ENCODE measurements around the gene ZMIZ1. TPM values are rescaled to one million over a fixed set of nuclear protein-coding genes. Genes with fewer than 3 reads are reported as not detected.

ZMIZ1 gene
- total RNA-seq, 1 donor from 2014 or later, result 173 TPM

- peaks cover 16% of the 10 kb centered on the region for H3K4me1 Mint-ChIP-seq
- DNase-seq (ENCODE audit: low spot score in 2 of 2, unreplicated experiment in 2 of 2), result peak in 1 of 2 experiments; percentile 13
- no peaks in the 10 kb centered on the region for H3K9me3 Mint-ChIP-seq
- no peak overlapping the region for H3K27ac Mint-ChIP-seq
- no peak overlapping the region for H3K4me3 Mint-ChIP-seq
- peaks cover 5% of the 10 kb centered on the region for H3K36me3 Mint-ChIP-seq
- no peaks in the 10 kb centered on the region for H3K27me3 Mint-ChIP-seq (ENCODE audit: low read depth)
- no peak for TF ChIP-seq CTCF (IDR thresholded peaks at IDR 0.05; ENCODE audit: unreplicated experiment)
These were observed 277.2 kb downstream of the ZMIZ1 start for GRCh38 chr10:79346012-79346340.

DNA sequence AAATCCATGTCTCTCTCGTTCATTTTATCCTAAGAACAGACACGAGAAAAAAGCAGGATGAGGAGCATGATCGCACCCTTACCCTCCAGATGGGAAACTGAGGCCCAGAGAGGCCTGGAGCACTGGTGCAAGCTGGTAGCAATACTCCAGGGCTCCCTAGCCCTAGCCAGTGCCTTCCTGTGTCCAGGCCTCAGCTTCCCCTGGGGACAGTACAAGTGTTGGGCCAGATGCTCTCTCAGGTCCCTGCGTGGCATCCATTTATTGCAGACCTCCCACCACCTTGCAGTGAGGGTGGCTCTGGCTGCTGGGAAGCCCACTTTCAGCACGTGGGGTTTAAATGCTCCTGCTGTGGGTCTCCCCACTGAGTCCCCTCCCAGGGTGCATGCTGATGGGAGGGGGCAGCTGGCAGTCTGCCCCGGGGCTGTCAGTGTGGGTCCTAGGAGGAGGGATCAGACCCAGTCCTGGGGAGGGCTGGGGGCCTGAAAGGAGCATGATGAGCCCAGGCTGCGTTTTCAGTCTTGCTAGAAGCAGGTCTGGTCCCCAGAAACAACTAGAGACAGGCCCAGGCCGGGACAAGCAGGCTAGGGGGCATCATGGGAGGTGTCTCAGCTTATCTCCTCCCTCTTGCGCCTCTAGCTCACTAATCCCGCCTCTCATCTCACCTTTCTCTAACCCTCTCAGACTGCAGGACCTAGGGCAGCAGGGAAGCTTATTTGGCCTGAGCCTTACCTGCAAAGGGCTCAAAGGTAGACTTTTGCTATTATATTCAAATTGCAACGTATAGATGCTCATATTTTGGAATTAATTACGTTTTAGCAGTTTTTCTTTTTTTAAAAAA, 277.8 kb downstream of the ZMIZ1 start:
- TF ChIP-seq CTCF (IDR thresholded peaks at IDR 0.05; ENCODE audit: unreplicated experiment), result no peak
- H3K36me3 Mint-ChIP-seq, result peaks cover 5% of the 10 kb centered on the region
- H3K27ac Mint-ChIP-seq, result no peak overlapping the region
- DNase-seq (ENCODE audit: low spot score in 2 of 2, unreplicated experiment in 2 of 2), result peak in 1 of 2 experiments; percentile 34
- H3K4me1 Mint-ChIP-seq, result peaks cover 16% of the 10 kb centered on the region
- H3K4me3 Mint-ChIP-seq, result peak overlapping the region; percentile 39
- H3K9me3 Mint-ChIP-seq, result no peaks in the 10 kb centered on the region
- H3K27me3 Mint-ChIP-seq (ENCODE audit: low read depth), result no peaks in the 10 kb centered on the region

- Mint-ChIP-seq H3K4me1 (peaks cover 14% of the 10 kb centered on the region), H3K36me3 (peaks cover 8% of the 10 kb centered on the region), H3K27ac (peak within 1 kb of the TSS; percentile 39), H3K27me3 (ENCODE audit: low read depth) (no peaks in the 10 kb centered on the region), H3K9me3 (no peaks in the 10 kb centered on the region), H3K4me3 (peak within 1 kb of the TSS; percentile 69)
- peak; percentile 88 to 96 for DNase-seq (ENCODE audit: low spot score in 2 of 2, unreplicated experiment in 2 of 2)
- TF ChIP-seq CTCF (IDR thresholded peaks at IDR 0.05; ENCODE audit: unreplicated experiment), result peak; percentile 96
These were observed 278.6 kb downstream of the ZMIZ1 start, which contains the start of gene PPIF for GRCh38 chr10:79347226-79347893. Gene PPIF (plus strand): TSS chr10:79347469. CDS start chr10:79347549, 80 bp downstream.

DNA sequence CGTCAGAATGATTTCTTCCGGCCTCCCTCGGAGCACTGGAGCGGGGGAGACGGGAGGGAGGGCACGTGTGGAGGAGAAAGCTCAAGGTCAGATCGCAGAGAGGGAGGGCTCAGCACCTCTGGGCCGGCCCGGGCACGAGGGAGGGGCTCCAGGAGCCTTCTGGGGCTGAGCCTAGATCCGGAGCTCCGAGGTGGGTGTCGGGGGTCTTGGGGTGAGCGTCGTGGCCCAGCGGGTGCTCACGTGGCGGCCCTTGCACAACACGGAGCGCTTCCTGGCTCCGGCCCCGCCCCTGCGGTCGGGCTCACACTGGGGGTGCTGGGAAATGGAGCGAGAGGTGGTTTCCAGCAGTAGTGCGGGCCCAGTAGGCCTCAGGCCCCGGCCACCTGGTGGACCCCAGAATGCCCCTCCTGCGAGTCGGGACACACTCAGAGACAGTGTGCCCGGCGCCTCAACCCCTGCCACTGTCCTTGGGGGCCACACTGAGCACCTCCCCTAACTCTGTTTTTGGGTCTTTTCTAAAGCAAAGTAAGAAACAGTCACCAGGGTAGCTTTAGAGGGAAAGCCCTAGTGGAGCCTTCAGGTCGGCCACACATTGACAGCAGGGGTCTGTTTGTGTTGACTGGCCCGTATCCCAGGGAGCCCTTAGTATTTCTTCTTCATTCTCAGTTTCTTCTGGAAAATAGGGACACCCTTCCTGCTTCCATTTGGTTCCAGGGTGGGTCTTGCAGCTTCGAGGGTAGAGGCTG, 279.3 kb downstream of the ZMIZ1 start:
- TF ChIP-seq CTCF (IDR thresholded peaks at IDR 0.05; ENCODE audit: unreplicated experiment), result no peak
- peak in 1 of 2 experiments; percentile 39 for DNase-seq (ENCODE audit: low spot score in 2 of 2, unreplicated experiment in 2 of 2)
- H3K27ac Mint-ChIP-seq, result peak overlapping the region; percentile 39
- peaks cover 11% of the 10 kb centered on the region for H3K36me3 Mint-ChIP-seq
- no peaks in the 10 kb centered on the region for H3K9me3 Mint-ChIP-seq
- peak overlapping the region; percentile 69 for H3K4me3 Mint-ChIP-seq
- peaks cover 13% of the 10 kb centered on the region for H3K4me1 Mint-ChIP-seq
- no peaks in the 10 kb centered on the region for H3K27me3 Mint-ChIP-seq (ENCODE audit: low read depth)

- DNase-seq (ENCODE audit: low spot score in 2 of 2, unreplicated experiment in 2 of 2), result no peak
These were observed 279.8 kb downstream of the ZMIZ1 start for GRCh38 chr10:79348640-79348988.

More at GRCh38 chr10:79348640-79348988, 279.8 kb downstream of the ZMIZ1 start:
- TF ChIP-seq CTCF (IDR thresholded peaks at IDR 0.05; ENCODE audit: unreplicated experiment), result no peak
- Mint-ChIP-seq H3K4me1 (peaks cover 13% of the 10 kb centered on the region), H3K4me3 (peak overlapping the region; percentile 69), H3K36me3 (peaks cover 17% of the 10 kb centered on the region), H3K9me3 (no peaks in the 10 kb centered on the region), H3K27me3 (ENCODE audit: low read depth) (no peaks in the 10 kb centered on the region), H3K27ac (no peak overlapping the region)

Measured in mesothelial cell of epicardium (in vitro differentiated cells).